Panc1 (cell line): ENCODE data around the gene MECR.

ENCODE experiments used
- POLR2AphosphoS5 ChIP-seq: IDR thresholded peaks from 2 replicates; pipeline ENCODE4 v1.6.1; 2012; ENCODE audit warnings: mild to moderate bottlenecking, low read depth, low read length, moderate library complexity
- REST ChIP-seq, 2 experiments: IDR thresholded peaks; 2 replicates each; pipeline ENCODE4 v1.6.1; 2011 to 2012; ENCODE audit warnings: low read depth in 2 of 2, control low read depth in 1 of 2, low read length in 1 of 2, mild to moderate bottlenecking in 1 of 2, moderate library complexity in 1 of 2; ENCODE audit not compliant: insufficient read depth in 1 of 2
- SIN3A ChIP-seq: IDR thresholded peaks from 2 replicates; pipeline ENCODE4 v1.6.1; 2012; ENCODE audit warnings: low read depth, mild to moderate bottlenecking, low read length, moderate library complexity, borderline replicate concordance; ENCODE audit not compliant: insufficient read depth
- TCF7L2 ChIP-seq: IDR thresholded peaks from 2 replicates; pipeline ENCODE4 v1.6.1; 2011; ENCODE audit warnings: mild to moderate bottlenecking, low read depth, low read length, inconsistent platforms
- TF ChIP-seq, protein P1 (sequence below): fragments of 450-650 bp; IDR thresholded peaks from 2 replicates; pipeline ENCODE4 v1.5.1; 2017; ENCODE audit warnings: mild to moderate bottlenecking

DNA sequence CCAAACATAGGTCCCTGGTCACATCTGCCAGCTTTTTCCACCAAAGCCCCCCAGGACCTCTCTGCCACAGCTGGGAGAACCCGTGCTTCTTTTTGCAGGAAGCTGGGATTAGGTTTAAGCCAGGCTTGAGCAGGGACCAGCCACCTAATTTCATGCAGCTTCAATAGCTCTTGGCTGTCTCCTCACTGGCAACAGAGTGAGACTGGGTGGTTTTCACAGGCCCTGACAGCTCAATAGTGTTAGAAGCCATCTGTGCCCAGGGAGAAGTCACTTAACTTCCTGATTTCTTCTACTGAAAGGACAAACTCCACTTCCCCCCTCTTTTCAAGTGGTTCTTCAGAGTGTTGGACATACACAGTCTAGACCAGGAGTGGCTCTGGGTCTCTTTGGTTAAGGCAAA, 28.7 kb downstream of the MECR start:
- TF ChIP-seq, protein P1, sequence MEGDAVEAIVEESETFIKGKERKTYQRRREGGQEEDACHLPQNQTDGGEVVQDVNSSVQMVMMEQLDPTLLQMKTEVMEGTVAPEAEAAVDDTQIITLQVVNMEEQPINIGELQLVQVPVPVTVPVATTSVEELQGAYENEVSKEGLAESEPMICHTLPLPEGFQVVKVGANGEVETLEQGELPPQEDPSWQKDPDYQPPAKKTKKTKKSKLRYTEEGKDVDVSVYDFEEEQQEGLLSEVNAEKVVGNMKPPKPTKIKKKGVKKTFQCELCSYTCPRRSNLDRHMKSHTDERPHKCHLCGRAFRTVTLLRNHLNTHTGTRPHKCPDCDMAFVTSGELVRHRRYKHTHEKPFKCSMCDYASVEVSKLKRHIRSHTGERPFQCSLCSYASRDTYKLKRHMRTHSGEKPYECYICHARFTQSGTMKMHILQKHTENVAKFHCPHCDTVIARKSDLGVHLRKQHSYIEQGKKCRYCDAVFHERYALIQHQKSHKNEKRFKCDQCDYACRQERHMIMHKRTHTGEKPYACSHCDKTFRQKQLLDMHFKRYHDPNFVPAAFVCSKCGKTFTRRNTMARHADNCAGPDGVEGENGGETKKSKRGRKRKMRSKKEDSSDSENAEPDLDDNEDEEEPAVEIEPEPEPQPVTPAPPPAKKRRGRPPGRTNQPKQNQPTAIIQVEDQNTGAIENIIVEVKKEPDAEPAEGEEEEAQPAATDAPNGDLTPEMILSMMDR, result no peak
- no peak for TF ChIP-seq REST (IDR thresholded peaks at IDR 0.05; ENCODE audit: insufficient read depth in 1 of 2, low read depth in 2 of 2, low read length in 1 of 2)
- TF ChIP-seq POLR2AphosphoS5, result no peak
- no peak for TF ChIP-seq SIN3A
- TF ChIP-seq TCF7L2, result no peak
